B cell (primary cell): Measurements from ENCODE around the gene LIMS2.

Experiments
- EZH2 ChIP-seq: IDR thresholded peaks from 2 replicates; pipeline ENCODE4 v1.6.1; 2012; ENCODE audit warnings: borderline replicate concordance, low read depth, mild to moderate bottlenecking, moderate library complexity, low read length; ENCODE audit not compliant: insufficient read depth, poor library complexity, severe bottlenecking
- TF ChIP-seq, protein P1 (sequence below): fragments of 200-600 bp; IDR thresholded peaks from one replicate; pipeline ENCODE4 v1.8.0; 2022; ENCODE audit warnings: antibody characterized with exemption, mild to moderate bottlenecking

DNA sequence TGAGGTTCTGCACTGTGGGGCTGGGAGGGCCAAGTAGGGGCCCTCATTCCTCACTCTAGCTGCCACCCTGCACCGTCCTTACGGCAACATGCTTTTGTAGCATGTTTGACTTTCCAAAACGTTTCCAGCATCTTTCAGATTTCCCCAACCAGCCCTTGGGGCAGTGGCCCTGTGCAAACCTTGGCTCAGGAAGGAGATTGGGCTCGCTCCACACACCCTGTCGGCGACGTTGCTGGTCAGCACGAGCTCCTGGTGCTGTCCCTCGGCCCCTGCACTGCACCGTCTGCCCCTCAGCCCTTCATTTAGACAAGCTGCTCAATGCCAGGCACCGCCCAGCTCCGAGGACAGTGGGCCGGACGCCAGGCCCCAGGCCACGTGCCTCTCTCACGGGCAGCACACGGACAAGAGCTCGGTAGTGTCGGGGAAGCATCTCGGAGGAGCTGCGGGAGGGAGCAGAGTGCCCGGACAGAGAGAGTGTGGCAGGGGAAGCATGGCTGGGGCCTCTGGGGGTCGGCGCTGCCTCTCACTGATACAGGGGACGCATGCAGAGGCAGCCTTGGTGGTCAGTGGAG is 22.5 kb downstream of the LIMS2 start:
- TF ChIP-seq, protein P1, sequence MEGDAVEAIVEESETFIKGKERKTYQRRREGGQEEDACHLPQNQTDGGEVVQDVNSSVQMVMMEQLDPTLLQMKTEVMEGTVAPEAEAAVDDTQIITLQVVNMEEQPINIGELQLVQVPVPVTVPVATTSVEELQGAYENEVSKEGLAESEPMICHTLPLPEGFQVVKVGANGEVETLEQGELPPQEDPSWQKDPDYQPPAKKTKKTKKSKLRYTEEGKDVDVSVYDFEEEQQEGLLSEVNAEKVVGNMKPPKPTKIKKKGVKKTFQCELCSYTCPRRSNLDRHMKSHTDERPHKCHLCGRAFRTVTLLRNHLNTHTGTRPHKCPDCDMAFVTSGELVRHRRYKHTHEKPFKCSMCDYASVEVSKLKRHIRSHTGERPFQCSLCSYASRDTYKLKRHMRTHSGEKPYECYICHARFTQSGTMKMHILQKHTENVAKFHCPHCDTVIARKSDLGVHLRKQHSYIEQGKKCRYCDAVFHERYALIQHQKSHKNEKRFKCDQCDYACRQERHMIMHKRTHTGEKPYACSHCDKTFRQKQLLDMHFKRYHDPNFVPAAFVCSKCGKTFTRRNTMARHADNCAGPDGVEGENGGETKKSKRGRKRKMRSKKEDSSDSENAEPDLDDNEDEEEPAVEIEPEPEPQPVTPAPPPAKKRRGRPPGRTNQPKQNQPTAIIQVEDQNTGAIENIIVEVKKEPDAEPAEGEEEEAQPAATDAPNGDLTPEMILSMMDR, result no peak
- TF ChIP-seq EZH2, result no peak
